ENCODE results near the gene NRXN3.

Gene NRXN3

DNA sequence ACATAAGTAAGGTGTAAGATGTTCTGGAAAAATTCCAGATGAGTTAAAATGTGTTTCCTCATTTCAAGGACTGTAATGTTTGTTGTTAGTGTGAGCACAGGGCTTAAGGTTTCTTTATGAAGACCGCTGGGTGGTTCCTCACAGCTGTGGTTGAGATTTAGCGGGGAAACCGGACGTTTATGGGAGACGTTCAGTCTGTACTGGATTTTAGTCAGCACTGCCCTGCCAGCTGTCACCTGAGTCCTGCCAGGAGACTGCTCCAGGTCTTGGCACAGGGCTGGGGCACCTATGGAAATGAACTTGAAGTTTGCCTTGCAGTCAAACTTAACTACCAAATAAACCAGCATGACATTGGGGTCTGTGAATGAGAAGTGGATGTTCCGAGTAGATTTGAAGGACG lies 1485.9 kb downstream of the NRXN3 start:
- no peak for DNase-seq

- DNase-seq: no peak
Observed at GRCh38 chr14:79656496-79656895, 1486.3 kb downstream of the NRXN3 start.

GRCh38 chr14:79658221-79658620 lies 1488.0 kb downstream of the NRXN3 start:
- DNase-seq: peak in 8 of 58 donors; percentile 0 to 18 (median 2)

- no peak for DNase-seq
Observed at GRCh38 chr14:79658769-79659168, 1488.6 kb downstream of the NRXN3 start.

DNA sequence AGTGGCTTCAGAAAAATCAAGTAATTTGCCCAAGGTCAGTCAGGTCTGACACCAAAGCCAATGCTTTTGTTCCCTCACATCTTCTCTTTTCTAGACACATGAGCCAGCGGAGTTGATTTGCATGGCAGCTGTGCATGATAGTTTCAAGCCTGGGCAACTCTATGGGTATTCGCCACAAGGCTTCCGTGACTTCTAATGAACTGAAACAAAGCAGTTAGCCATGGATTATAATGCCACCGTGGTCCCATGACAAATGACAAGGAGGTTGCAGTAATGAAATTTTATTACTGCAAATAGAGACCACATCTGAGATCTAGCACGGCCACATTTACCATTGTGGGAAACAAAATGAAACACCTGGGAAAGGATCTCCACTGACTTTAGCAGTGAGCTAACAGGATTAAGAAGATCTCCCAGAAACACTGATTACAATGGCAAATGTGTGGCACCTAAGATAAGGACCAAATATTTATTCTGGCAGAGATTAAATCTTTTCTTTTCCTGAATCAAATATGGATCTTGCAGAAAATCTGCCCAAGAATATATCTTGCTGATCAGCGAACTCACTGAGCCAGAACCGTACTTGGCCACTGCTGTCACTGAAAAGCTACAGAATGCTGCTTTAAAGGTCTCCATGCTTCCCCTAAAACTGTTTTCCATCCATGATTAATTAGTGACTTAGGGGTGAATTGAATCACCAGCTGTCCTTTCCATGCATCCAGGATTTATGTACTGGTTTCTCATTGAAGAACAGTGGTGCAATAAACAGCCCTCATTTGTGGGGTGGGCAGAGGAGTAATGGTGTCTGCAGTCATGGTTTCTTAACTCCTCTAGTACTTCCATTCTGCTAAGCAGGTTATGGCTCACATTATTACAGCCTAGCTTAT lies 1490.1 kb downstream of the NRXN3 start:
- no peak for DNase-seq

GRCh38 chr14:79661752-79662151 lies 1491.6 kb downstream of the NRXN3 start:
- no peak for DNase-seq

DNA sequence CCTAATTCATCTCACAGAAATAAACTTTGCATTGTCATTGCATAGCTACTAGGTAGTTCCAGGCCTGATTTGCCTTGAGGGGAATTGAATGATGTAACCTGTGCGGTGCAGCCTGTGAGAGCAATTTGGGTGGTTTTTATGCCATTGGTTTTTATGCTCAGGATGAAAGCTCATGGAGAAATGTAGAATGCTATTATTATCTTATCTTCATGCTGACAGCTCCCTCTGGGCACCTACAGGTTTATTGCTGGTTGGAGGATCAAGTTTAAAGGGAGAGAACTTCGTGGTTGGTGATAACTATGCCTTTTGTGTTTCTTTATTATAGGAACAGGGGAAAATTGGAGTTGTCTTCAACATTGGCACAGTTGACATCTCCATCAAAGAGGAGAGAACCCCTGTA lies 1493.3 kb downstream of the NRXN3 start:
- no peak for DNase-seq

GRCh38 chr14:79665556-79665955 lies 1495.4 kb downstream of the NRXN3 start:
- DNase-seq: no peak

DNA sequence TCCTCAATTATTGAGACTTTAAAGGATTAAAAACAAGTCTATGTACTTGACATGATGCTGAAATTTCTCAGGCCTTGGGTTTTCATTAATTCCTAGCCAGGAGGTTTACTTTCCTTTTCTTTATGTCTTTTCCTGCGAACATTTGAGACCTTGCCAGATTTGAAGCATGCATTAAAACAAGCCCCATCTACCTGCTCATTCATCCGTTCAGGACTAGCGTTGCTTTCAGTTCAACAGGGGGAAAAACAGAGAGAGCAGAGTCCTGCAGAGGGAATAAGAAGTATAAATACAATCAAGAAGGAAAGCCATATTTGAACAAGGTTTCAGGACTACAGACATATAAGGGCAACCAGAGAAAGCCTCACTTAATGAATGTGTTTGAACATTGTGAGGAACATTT lies 1498.8 kb downstream of the NRXN3 start:
- DNase-seq: no peak

DNA sequence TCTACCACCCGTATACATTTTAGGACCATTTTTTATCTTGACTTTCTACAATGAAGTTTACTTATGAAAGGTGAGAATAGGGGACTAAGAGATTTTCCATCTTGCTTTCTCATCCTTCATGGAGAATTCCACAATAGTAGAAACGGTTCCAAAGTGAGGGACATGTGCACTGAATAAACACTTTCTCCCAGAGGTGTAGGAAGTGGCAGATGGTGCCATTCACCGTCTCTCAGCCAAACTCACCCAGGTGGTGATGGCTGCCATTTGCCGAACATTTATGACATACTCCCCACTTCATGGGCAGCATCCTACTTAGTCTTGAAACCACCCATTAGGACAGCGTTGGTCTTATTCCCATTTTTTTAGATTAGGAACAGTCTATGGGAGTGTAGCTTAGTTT lies 1500.6 kb downstream of the NRXN3 start:
- no peak for DNase-seq

DNA sequence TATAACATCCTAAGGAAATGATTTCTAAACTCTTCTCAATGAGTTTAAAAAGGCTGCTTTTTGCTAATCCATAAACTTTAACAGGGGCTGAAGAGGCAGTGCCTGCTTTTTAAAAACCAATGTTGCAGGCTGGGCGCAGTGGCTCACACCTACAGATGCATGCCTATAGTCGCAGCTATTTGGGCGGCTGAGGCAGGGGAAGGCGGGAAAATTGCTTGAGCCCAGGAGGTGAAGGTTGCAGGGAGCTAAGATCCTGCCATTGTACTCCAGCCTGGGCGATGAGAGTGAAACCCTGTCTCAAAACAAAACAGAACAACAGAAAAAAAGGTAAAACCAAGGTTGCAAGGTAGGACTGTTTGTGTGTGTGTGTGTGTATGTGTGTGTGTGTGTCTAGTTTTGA lies 1509.9 kb downstream of the NRXN3 start:
- no peak for DNase-seq

GRCh38 chr14:79686196-79686595 lies 1516.0 kb downstream of the NRXN3 start:
- no peak for DNase-seq

DNA sequence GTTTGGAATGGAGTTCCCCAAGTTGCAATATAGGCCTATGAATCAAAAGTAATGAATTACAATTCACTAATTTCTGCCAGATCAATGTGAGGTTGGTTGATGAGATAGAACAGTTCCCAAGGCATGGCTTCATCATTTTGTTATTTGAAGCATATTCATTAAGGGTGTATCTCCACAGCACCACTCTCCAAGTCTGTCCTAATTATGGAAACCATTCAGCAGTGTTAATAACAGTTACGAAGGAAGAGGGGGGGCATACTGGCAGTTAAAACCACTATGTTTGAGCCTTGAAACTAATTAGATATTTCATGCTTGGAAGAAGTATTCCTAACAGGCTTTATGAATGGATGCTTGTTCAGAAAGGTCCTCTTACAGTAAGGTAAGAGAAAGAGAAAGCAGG lies 1520.8 kb downstream of the NRXN3 start:
- no peak for DNase-seq

DNA sequence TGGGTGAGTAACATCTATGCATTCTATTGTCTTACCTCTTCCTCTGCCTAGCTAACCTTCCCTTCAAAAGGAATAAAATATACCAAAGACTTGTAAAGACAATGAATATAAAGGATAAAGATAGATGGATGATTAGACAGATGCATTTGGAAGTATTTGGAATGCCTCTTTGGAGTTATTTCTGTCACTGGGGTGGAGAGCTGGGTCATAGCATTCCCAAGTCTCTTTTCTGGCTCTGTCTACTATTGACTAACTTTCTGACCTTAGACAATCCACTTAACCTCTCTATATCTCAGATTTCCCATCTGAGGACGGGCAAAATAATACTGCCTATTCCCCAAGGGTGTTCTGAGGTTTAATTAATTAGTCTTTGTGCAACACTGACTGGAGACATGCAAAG lies 1523.8 kb downstream of the NRXN3 start:
- no peak for DNase-seq

DNA sequence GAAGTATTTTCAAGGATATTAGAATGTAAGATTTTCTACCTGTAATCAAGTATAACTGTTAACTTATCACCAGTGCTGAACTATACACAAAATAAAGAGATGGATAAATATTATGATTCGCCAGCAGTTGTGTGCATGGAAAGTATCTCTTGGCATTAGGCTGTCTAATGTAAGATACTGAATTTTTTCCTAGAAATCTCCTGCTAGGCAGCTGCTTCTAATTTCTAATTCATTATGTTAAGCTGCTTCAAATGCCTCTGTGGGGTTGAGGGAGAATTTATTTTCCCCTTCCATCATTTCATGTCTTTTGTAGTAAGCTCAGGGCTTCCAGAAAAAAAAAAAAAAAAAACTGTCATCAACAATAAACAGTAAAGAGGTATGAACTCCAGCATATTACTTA lies 1525.1 kb downstream of the NRXN3 start:
- no peak for DNase-seq

- DNase-seq: no peak
Observed at GRCh38 chr14:79698298-79698711, 1528.1 kb downstream of the NRXN3 start.

- no peak for DNase-seq
Observed at GRCh38 chr14:79699206-79699605, 1529.0 kb downstream of the NRXN3 start.

DNA sequence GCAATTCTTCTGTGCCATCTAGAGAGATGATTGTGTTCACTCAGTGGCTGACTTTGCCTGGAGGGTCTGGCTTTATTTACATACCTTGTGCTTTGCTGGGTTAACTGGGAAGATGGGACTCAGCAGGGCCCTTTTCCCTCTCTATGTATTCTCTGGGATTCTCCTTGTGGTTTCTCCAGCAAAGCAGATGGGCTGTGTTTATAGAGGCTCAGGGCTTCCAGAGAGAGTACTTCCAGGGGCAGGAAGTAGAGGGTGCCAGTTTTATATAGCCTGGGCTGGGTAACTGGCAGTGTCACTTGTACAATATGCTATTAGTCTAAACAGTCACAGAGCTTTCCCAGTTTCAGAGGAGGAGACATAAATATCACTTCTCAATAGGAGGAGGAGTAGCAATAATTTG lies 1531.2 kb downstream of the NRXN3 start:
- no peak for DNase-seq

GRCh38 chr14:79702197-79702596 lies 1532.0 kb downstream of the NRXN3 start:
- no peak for DNase-seq

DNA sequence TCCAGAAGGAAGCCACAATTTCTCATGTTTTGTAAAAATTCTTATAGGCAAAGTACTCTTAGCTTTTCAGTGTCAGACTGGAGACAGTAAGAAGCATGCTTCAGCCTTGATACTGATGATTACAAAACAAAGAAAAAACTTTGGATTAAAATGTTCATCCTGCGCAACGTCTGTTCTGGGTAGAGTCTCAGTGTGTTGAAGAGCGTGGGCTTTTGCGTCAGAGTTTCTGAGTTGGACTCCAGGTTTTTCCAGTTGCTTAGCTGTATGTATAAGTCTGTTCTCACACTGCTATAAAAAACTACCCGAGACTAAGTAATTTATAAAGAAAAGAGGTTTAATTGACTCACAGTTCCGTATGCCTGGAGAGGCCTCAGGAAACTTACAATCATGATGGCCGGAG lies 1533.0 kb downstream of the NRXN3 start:
- DNase-seq: peak in 11 of 58 donors; percentile 1 to 33 (median 10)

- DNase-seq: no peak
Observed at GRCh38 chr14:79704041-79704807, 1534.1 kb downstream of the NRXN3 start.

- no peak for DNase-seq
Observed at GRCh38 chr14:79705126-79705894, 1535.1 kb downstream of the NRXN3 start.

Data from anterior cingulate cortex (tissue), 58 donors.